Stimulated activated CD8-positive, alpha-beta memory T cell treated with anti-CD3 and anti-CD28 coated beads, Interleukin-12 subunit alpha, Interleukin-12 subunit beta, amount 100 ng/mL, for 24 hours (primary cell): ENCODE data around the gene KCNQ5.
"Not testable (repeated sequence)": the region's sequence is repeated elsewhere in the genome, so short reads cannot be mapped to it uniquely, and the experiment has no call there.

Experiments
- DNase-seq: peaks from one replicate; pipeline ENCODE4 v3.0.0-alpha.2; 2020; ENCODE audit errors: extremely low read depth

Gene KCNQ5

DNA sequence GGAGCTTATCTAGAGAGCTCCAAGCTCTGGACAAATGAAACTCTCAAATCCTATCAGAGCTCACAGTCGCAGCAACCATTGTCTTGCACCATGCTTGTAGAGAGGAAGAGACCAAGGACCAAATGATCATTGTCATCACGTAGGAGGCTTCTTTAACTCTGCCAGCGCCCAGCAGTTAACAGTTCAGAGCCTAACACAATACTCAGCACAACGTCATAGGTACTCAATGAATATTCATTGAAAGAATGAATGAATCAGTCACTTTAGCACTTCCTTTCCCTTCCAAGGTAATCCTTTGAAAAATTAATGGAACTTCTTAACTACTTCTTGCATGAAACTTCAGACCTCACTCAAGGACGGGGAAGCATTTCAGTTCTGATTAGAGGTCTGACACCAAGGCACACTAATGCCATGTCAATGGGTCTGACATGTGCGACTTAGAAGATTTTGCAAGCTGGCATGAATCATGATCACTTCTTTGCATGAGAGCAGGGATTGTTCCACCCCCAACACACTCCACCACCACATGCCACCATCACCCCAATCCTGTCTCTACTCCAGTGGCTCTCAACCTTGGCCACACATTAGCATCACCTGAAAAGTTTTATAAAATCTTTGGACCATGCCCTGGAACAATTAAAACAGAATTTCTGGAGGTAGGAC, 558.3 kb downstream of the KCNQ5 start:
- no peak for DNase-seq

DNA sequence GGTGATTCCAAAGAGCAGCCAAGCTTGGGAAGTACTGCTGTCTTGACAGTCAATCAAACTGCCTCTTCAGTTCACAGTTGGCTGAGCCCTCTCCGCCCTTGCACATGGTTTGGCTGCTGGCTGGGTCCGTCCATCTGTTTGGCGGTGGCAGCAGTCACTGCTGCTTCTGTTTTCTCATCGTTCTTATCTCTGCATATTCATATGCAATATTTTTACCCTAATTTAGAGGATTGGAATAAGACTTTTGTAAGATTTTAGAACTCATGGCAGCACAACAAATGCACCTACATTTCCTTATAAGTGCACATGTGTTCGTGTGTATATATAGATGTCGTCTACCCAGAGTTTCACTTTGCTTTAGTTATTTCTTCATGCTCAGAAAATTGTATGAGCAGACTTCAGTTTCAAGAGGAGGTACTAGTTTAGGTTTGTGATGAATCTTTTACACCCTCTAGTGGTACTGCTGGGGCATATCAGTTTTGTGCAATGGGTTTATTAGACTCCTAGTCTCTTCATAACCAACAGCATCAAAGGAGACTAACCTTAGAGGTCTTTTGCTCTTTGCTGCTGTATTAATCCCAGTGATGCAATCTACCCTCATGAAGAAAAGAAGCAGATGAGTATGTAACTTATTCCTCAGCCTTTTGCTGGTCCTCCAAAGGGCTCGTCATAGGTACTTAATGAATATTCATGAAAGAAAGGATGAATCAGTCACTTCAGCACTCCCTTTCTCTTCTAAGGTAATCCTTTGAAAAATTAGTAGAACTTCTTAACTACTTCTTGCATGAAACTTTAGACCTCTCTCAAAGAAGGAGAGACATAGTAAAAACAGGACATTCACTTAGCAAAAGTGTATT, 559.1 kb downstream of the KCNQ5 start:
- no peak for DNase-seq

DNA sequence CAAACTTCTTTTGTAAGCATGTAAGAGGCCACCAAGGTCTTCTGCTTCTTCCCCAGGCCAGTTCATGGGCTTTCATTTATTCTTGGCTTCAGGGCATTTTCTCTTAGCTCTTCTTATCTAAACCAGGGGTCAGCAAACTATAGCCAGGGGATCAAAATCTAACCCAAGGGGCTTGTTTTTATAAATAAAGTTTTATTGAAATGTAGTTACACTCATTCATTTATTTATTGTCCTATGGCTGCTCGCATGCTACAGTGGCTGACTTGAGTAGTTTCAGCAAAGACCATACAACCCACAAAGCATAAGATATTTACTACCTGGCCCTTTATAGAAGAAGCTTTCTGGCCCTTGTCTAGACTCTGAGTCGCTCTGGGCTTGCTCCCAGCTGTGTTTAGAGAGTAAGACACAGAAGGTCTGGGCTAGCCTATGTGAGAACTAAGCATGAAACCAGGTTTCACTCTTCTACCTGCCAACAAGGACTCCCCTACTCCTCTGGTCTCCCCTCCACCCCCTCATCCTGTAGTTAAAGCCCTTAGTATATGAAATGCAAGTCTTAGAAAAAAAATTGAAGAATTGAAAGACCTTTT, 560.2 kb downstream of the KCNQ5 start:
- no peak for DNase-seq

- not testable (repeated sequence) for DNase-seq
Measured at GRCh38 chr6:73193302-73193701, 571.4 kb downstream of the KCNQ5 start.

DNA sequence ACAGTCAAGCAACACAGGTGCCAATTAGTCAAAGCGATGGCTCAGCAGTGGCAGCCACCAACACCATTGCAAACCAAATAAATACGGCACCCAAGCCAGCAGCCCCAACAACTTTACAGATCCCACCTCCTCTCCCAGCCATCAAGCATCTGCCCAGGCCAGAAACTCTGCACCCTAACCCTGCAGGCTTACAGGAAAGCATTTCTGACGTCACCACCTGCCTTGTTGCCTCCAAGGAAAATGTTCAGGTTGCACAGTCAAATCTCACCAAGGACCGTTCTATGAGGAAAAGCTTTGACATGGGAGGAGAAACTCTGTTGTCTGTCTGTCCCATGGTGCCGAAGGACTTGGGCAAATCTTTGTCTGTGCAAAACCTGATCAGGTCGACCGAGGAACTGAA, 572.9 kb downstream of the KCNQ5 start:
- DNase-seq, result no peak

DNA sequence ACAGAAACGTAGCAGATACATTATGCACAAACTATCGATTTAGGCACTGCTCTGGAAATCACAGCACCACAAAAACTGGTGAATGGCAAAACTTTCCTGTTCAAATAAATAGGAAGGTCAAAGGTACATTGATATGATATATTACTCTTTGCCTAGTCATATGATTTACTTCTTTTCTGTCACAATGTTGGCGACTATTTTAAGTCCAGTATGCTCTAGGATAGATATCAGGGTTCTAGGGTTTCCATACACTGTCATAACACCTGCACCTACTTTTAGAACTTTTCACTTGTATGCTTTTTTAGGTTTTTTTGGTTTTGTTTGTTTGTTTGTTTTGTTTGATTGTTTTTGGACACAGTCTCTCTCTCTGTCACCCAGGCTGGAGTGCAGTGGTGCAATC, 578.4 kb downstream of the KCNQ5 start:
- no peak for DNase-seq

- DNase-seq, result no peak
Measured at GRCh38 chr6:73200735-73201134, 578.9 kb downstream of the KCNQ5 start.

DNA sequence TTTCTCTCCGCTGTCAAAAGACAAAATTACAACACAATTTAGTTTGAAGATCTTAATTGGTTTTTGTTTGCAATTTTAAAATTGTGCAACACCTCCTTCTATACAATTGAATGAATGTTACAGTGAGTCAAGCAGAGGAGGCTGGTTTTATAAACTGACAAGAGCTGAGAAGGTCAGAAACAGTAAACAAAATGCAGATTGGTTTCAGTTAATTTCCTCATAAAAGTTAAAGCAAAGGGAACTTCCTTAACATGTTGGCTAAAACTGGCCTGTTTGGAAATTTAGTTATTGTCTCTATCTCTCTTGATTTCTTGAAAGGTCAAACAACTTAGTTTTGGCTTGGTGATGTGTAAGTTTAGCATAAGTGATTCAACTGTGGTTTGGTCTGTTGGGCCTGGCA, 581.2 kb downstream of the KCNQ5 start:
- DNase-seq, result no peak

DNA sequence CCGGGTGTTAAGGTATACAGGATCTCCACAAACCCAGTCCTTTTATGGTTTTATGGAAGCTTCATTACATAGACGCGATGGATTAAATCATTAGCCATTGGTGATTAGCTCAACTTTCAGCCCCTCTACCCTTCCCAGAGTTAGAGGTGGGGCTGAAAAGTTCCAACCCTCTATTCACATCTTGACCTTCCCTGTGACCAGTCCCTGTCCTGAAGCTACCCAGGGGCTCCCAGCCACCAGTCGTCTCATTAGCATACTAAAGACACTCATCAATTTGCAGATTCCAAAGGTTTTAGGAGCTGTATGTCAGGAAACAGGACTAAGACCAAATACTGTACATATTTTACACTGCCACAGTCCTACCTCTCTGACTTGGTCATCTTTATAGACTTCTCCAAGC, 582.4 kb downstream of the KCNQ5 start:
- no peak for DNase-seq

- no peak for DNase-seq
Measured at GRCh38 chr6:73207221-73207837, 585.5 kb downstream of the KCNQ5 start.

DNA sequence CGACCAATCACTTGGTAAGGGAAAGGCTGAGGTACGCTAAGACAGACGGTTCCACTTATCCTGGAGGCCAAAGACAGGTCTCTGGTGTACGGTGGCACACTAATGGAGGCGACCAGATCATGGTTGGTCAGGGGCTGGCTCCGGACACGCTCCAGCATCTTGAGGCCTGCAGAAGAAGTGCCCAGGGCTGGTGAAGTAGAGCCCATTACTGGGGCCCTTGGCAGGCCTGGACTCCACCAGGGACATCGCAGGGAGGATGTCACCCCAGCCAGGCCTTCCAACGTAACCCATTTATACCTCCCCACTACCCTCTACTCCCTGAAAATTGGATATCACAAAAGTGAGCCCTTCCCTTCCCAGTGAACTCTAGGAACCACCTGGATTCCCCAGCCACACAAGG, 587.3 kb downstream of the KCNQ5 start:
- no peak for DNase-seq

DNA sequence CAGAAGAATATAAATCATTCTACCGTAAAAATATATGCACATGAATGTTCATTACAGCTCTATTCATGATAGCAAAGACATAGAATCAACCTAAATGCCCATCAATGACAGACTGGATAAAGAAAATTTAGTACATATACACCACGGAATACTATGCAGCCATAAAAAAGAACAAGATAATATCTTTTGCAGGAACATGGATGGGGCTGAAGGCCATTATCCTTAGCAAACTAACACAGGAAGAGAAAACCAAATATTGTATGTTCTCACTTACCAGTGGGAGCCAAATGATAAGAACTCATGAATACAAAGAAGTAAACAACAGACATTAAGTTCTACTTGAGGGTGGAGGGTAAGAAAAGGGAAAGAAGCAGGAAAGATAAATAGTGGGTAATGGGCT, 595.0 kb downstream of the KCNQ5 start:
- no peak for DNase-seq

DNA sequence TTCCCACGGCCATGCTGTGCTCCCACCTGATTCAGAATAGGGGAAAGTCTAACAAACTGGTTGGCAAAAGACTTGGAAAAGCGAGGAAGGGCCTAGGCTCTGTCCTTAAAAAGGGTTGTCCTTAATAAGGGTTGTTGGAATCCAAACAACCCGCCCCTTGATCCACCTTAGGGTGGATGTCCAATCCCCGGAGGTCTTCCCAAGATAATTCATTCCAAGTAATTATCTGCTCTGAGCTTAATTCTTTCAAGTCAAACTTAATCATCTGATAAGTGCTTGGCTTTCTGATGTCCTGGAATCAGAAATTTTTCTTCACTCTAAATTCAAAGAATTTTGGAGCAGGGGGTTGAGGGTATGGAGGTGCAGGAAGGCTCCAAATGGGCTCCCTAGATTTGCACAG, 603.5 kb downstream of the KCNQ5 start, which contains the start of gene KHDC1L:
TSS of gene KHDC1L (minus strand) at position 101 of the 400 bp plus-strand sequence. CDS start at position 13, 88 bp downstream.
- DNase-seq, result no peak

DNA sequence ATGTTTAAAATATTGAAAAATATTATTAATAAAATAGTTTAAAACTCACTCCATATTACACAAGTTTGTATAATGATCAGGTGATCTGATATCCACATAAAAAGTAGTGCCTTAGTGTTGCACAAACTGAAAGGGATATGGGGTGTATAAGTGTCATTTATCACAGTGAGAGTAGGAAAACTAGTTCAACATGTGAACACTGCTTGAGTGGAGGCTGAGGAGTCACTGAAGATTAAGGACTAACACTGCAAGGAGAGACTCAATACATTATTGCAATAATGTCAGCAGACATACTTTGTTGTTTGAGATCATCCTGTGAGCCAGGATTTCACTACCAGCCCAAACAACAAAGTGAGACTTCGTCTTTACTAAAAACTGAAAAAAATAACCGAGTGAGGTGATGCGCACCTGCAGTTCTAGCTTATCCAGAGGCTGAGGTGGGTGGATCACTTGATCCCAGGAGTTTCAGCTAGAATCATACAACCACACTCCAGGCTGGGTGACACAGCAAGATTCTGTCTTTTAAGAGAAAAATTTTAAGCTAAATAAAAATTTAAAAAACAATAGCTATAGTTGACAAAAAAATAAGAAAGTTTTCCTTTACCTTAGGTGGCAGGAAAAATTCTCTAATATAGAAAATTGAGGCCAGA, 605.9 kb downstream of the KCNQ5 start:
- DNase-seq, result no peak

GRCh38 chr6:73231986-73232391, 610.1 kb downstream of the KCNQ5 start:
- DNase-seq, result no peak

DNA sequence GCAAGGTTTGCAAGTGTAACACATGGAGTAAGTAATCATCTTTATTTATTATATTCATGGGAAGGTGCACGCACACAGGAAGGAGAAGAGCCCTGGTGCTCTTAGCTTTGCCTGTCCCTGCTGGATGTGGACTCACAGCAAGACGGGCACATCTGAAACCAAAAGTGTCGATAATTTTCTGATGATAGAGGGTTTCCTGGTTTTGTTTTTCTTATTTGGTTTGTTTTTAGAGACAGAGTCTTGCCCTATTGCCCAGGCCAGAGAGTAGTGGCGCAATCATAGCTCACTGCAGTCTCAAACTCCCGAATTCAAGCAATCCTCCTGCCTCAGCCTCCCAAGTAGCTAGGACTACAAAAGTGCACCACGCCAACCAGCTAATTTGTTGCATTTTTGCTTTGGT, 611.2 kb downstream of the KCNQ5 start:
- no peak for DNase-seq

DNA sequence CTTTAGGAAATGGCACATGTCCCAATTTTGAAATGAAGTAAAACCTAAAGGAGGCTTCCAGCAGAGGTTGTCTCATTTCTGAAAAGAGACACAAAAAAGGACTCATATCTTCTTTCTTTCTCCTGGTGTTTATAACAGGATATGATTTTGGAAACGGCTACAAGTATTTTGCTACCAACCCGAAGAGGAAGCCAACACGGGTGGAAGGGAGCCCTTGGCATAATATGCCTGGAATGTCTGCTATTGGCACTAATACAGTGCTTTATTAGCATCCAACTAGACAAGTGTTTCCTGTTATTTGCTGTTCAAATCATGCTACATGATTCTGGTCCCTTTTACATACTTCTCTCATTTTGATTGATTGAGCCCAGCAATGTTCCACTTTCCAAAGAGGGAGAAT, 612.1 kb downstream of the KCNQ5 start:
- DNase-seq, result not testable (repeated sequence)

GRCh38 chr6:73234733-73235132, 612.9 kb downstream of the KCNQ5 start:
- no peak for DNase-seq

- DNase-seq, result no peak
Measured at GRCh38 chr6:73236144-73236750, 614.4 kb downstream of the KCNQ5 start.

DNA sequence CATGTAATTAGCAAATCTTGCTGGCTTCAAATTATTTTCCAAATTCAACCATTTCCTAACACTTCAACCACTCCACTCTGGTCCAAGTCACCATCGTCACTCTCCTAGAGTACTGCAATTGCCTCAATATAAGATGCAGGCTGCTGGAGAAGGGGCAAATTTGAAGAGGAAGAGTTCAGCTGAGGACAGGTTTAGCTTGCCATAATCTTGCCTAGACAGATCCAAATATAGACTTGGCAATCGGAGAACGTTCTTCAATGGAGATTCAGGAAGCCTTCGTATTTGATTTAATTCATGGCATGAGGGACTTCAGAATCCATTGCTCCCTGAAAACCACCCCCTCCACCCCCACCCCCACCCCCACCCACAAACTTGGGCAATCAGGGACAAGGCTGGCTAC, 618.9 kb downstream of the KCNQ5 start:
- DNase-seq, result no peak

GRCh38 chr6:73242001-73242400, 620.1 kb downstream of the KCNQ5 start:
- DNase-seq, result no peak
